Calu3 (cell line): Measurements from ENCODE around the gene TMEM147. TPM values are rescaled to one million over a fixed set of nuclear protein-coding genes. Genes with fewer than 3 reads are reported as not detected.

Experiments used
- BruUV-seq: library from RNA; stranded (reverse); fragments of 400-500 nt; replicated peaks from 2 replicates; lab custom pipeline; 2021; lab: Mats Ljungman, UMichigan
- CTCF ChIA-PET: fragments of 300-600 bp; sonication (Branson Sonifier 250); formaldehyde crosslinking; loops from one replicate; lab custom pipeline; 2022; ENCODE audit warnings: antibody characterized with exemption; lab: Charles Lee
- DNase-seq: peaks from one replicate; pipeline ENCODE4 v3.0.0; 2022
- H3K27ac Mint-ChIP-seq: one replicate; pipeline ENCODE4 v1.8.0; 2022; ENCODE audit warnings: mixed read lengths; ENCODE audit not compliant: unreplicated experiment
- H3K27me3 Mint-ChIP-seq: one replicate; pipeline ENCODE4 v1.8.0; 2022; ENCODE audit warnings: mixed read lengths; ENCODE audit not compliant: unreplicated experiment
- H3K36me3 Mint-ChIP-seq: one replicate; pipeline ENCODE4 v1.8.0; 2022; ENCODE audit warnings: mild to moderate bottlenecking, moderate library complexity, mixed read lengths; ENCODE audit not compliant: insufficient read depth, unreplicated experiment
- H3K4me1 Mint-ChIP-seq: one replicate; pipeline ENCODE4 v1.8.0; 2022; ENCODE audit warnings: mild to moderate bottlenecking, low read depth, mixed read lengths; ENCODE audit not compliant: unreplicated experiment
- H3K4me3 Mint-ChIP-seq: one replicate; pipeline ENCODE4 v1.8.0; 2022; ENCODE audit warnings: mild to moderate bottlenecking, low read depth, moderate library complexity, mixed read lengths; ENCODE audit not compliant: unreplicated experiment
- H3K9me3 Mint-ChIP-seq: one replicate; pipeline ENCODE4 v1.8.0; 2022; ENCODE audit warnings: low read depth, mixed read lengths; ENCODE audit not compliant: unreplicated experiment
- intact Hi-C: fragments of 100-400 bp; cut with micrococcal nuclease; formaldehyde crosslinking; loops from one replicate; pipeline ENCODE4 v1.10.0; 2022; ENCODE audit not compliant: unreplicated experiment
- total RNA-seq: library from RNA; stranded (reverse); gene quantifications from 2 replicates; pipeline ENCODE4 v1.2.3, GENCODE V29; 2022
- TF ChIP-seq, protein P1 (sequence below): fragments of 200-600 bp; IDR thresholded peaks from one replicate; pipeline ENCODE4 v1.8.0; 2022; ENCODE audit warnings: antibody characterized with exemption; ENCODE audit not compliant: unreplicated experiment

Gene TMEM147
- total RNA-seq, 1 experiment from 2014 or later: 118 TPM

DNA sequence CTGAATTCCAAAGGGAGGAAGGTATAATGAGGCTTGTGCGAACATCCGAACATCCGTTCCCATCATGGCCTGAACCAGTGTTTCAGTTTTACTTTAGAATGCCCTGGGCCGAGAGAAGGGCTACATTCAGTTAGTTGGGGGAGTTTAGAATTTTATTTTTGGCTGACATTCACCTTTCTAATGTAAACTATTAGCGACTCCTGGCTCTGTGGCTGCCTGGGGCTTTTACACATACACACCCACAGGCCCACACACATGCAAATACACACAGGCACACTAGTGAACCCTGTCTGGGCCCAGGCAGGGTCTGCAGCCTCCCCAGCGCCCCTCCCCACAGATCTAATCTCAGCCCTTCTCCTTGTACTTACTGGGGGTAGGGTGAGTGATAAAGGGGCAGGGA is 6.1 kb upstream of the TMEM147 start:
- no peak overlapping the region for H3K4me3 Mint-ChIP-seq
- intact Hi-C loops: no loop called here
- H3K36me3 Mint-ChIP-seq: peaks cover 21% of the 10 kb centered on the region
- no peak for DNase-seq
- H3K4me1 Mint-ChIP-seq: no peaks in the 10 kb centered on the region
- H3K27me3 Mint-ChIP-seq: peaks cover 11% of the 10 kb centered on the region
- BruUV-seq: no TSS peak
- TF ChIP-seq, protein P1, sequence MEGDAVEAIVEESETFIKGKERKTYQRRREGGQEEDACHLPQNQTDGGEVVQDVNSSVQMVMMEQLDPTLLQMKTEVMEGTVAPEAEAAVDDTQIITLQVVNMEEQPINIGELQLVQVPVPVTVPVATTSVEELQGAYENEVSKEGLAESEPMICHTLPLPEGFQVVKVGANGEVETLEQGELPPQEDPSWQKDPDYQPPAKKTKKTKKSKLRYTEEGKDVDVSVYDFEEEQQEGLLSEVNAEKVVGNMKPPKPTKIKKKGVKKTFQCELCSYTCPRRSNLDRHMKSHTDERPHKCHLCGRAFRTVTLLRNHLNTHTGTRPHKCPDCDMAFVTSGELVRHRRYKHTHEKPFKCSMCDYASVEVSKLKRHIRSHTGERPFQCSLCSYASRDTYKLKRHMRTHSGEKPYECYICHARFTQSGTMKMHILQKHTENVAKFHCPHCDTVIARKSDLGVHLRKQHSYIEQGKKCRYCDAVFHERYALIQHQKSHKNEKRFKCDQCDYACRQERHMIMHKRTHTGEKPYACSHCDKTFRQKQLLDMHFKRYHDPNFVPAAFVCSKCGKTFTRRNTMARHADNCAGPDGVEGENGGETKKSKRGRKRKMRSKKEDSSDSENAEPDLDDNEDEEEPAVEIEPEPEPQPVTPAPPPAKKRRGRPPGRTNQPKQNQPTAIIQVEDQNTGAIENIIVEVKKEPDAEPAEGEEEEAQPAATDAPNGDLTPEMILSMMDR: no peak
- CTCF ChIA-PET: no interaction called here
- no peak overlapping the region for H3K27ac Mint-ChIP-seq
- no peaks in the 10 kb centered on the region for H3K9me3 Mint-ChIP-seq

DNA sequence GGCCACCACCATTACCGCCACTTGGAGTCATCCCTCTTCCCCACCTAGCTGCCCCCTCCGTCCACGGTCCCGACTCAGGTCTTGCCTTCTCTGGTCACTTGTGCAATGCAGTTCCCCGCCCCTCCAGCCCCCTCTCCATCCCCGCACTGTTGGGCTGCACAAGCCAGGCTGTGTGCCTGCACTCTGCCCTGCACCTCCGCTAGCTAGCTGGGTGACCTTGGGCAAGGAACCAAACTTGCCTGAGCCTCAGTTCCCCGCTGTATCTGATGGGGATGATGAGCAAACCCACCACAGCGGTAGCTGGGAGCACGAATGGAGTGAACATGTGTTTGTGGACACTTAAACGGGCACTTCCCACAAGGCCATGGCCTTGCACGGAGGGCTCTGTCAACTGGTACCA is 5.6 kb upstream of the TMEM147 start:
- intact Hi-C loops: no loop called here
- DNase-seq: no peak
- TF ChIP-seq, protein P1: no peak
- CTCF ChIA-PET: no interaction called here
- H3K36me3 Mint-ChIP-seq: peaks cover 25% of the 10 kb centered on the region
- H3K4me3 Mint-ChIP-seq: no peak overlapping the region
- no TSS peak for BruUV-seq
- H3K9me3 Mint-ChIP-seq: no peaks in the 10 kb centered on the region
- no peaks in the 10 kb centered on the region for H3K4me1 Mint-ChIP-seq
- no peak overlapping the region for H3K27ac Mint-ChIP-seq
- H3K27me3 Mint-ChIP-seq: peaks cover 6% of the 10 kb centered on the region

DNA sequence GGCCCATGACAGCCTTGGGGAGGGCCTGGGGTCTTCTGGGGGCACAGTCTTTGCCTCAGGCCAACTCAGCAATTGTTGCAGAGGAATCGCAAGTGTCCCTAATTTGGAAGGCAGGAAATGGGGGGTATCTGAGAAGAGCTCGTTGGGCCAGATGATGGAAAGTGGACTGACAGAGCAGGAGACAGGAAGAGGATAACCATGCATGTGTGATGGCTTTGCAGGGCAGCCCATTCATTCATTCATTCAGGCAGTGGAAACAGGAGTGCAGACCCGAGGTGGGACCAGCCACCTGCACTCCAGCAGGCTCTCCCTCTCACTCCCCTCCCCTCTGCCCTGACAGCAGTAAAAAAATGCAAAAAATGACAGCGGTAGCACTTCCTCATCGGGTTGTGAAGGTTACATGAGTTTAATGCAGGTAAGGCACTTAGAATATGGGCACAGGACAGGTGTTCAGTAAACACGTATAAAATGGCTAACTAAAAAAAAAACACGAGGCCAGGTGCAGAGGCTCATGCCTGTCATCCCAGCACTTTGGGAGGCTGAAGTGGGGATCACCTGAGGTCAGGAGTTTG is 5.0 kb upstream of the TMEM147 start:
- H3K4me1 Mint-ChIP-seq: no peaks in the 10 kb centered on the region
- H3K27ac Mint-ChIP-seq: no peak overlapping the region
- H3K27me3 Mint-ChIP-seq: no peaks in the 10 kb centered on the region
- intact Hi-C loops: no loop called here
- CTCF ChIA-PET: no interaction called here
- peaks cover 31% of the 10 kb centered on the region for H3K36me3 Mint-ChIP-seq
- BruUV-seq: no TSS peak
- H3K9me3 Mint-ChIP-seq: no peaks in the 10 kb centered on the region
- H3K4me3 Mint-ChIP-seq: no peak overlapping the region
- no peak for DNase-seq
- TF ChIP-seq, protein P1: no peak

DNA sequence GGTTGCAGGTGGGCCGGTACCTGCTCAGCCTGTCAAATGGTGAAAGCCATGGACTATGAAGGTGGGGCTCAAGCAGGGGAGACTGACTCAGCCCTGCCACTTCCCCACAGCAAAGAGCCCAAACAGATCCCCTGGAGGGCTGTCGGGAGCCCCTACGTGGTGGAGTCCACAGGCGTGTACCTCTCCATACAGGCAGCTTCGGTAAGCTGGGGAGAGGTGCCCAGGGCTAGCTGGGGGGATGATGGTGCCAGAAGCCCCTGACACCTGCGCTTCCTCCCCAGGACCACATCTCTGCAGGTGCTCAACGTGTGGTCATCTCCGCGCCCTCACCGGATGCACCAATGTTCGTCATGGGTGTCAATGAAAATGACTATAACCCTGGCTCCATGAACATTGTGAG is 3.2 kb upstream of the TMEM147 start:
- intact Hi-C loops: no loop called here
- Mint-ChIP-seq H3K27ac (no peak overlapping the region), H3K27me3 (no peaks in the 10 kb centered on the region), H3K9me3 (no peaks in the 10 kb centered on the region), H3K4me1 (peaks cover 13% of the 10 kb centered on the region), H3K4me3 (no peak overlapping the region), H3K36me3 (peaks cover 49% of the 10 kb centered on the region)
- DNase-seq: no peak
- CTCF ChIA-PET: interaction anchor here (1.2 kb wide), 1 partner anchor 13 kb away, joined by 3 read pairs; no protein-coding TSS in a partner anchor
- TF ChIP-seq, protein P1: no peak
- no TSS peak for BruUV-seq
